ENCODE results near the gene MAGOH.
"Not testable (repeated sequence)": the region's sequence is repeated elsewhere in the genome, so short reads cannot be mapped to it uniquely, and the experiment has no call there.

The MAGOH gene

DNA sequence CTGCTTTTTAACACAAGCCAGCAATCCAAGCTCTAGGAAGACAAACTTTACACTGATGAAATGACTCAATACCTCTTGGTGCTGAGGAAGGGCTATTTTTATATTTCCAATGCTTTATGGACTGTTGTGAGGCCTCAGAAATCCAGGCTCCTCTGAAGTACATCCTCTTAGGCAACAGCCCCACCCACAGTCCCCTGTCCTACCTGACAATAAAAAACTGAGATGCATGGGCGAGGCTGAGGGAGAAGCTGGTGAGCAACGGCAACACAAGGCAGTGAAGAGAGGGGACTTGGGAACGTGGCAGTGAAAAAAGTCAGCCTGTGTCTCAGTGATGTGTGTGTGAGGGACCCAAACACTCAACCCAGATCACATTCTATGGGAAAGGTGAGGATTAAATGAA, 51.8 kb downstream of the MAGOH start:
- DNase-seq (ENCODE audit: low spot score): no peak

- not testable (repeated sequence) for DNase-seq (ENCODE audit: low spot score)
Observed at GRCh38 chr1:53185955-53186297, 52.4 kb downstream of the MAGOH start.

DNA sequence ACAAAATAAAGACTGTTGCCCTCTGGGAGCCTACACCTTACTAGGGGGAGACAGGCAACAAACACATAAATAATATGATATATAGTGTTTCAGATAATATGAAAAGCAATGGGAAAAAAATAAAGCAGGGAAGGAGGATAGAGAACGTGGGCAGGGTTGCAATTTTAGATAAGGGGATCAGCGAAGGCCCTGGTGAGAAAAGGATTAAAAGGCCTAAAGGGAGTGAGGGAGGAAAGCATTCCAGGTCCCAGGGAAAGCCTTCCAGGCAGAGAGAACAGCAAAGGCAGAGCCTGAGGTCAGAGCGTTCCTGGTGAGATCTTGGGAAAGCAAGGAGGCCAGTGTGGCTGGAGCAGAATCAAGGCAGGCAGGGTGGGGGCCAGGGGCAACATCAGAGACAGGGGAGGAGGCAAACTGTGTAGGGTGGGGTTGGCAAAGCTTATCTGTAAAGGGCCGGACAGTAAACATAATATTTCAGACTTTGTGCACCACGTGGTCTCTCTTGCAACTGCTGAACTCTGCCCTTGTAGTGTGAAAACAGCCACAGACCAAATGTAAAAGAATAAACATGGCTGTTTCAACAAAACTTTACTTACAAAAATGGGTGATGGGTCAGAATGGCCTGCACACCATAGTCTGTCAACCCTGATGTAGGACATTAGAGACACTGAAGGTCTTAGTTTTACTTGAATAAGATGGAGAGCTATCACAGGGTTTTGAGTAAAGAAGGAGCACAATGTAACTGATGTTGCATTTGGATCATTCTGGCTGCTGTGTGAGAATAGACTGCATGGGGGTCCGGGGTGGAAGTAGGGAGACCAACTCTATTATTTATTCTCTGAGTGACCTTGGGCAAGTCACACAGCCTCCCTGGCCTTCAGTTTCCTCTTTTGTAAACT, 55.0 kb downstream of the MAGOH start:
- DNase-seq (ENCODE audit: low spot score): no peak

DNA sequence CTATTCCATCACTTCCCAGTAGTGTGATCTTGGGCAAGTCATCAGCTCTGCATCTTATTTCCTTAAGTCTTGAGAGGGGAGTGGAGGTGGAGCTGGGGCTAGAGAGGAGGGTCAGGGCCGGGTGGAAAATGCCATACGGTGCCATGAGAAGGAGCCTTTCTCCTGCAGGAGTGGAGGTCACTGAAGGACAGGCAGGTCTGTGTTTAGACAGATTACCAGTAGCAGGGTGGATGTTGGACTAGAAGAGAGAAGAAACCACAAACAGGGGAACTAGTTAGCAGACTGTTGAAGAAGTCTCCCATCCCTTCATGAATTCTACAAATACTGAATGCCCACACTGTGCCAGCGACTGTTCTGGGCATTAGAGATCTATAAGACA, 55.6 kb downstream of the MAGOH start:
- no peak for DNase-seq (ENCODE audit: low spot score)

- DNase-seq (ENCODE audit: low spot score): peak; percentile 69
Observed at GRCh38 chr1:53182111-53182593, 56.2 kb downstream of the MAGOH start.

DNA sequence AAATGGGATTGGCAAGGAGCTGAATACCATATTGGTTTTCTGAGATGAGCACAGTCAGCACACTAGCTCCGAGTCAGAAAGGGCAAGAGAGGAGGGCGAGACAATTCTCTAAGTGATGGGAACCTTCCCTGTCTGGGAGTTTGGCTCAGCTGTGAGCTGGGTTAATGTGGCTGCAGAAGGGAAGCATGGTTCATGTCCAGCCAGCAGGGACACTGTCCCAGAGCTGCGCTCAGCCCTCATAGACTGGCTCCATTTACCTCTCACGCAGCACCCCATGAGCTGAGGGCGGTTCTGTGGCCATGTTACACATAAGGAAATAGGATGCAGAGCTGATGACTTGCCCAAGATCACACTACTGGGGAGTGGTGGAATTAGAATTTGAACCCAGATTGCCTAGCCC, 57.4 kb downstream of the MAGOH start:
- no peak for DNase-seq (ENCODE audit: low spot score)

DNA sequence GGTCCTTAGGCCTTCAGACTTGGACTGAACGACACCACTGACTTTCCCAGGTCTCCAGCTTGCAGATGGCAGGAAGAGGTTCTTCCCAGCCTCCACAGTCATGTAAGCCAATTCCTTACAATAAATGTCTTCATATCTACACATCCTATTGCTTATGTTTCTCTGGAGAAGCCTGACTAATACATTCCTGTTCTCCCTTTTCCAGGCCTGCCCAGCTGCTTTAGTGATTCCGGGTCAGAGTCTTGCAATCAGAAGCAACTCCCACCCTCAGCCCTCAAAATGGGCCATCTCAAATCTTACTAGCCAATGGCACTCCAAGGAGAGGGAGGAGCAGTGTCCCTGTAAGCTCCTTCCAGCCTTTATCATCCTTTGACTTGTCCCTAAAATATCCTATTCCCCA, 58.1 kb downstream of the MAGOH start:
- DNase-seq (ENCODE audit: low spot score): no peak
